GM12878 (cell line): ENCODE results near the gene HTR3C. TPM values are rescaled to one million over a fixed set of nuclear protein-coding genes. Genes with fewer than 3 reads are reported as not detected.
A peak's percentile ranks its signal among the peaks of the same experiment; 100 is the strongest.

Experiments
- BACH1 ChIP-seq: fragments of 450-650 bp; IDR thresholded peaks from 2 replicates; pipeline ENCODE4 v1.6.1; 2017; ENCODE audit warnings: mild to moderate bottlenecking, borderline replicate concordance
- E2F8 ChIP-seq: fragments of 450-650 bp; IDR thresholded peaks from 2 replicates; pipeline ENCODE4 v1.6.1; 2018; ENCODE audit warnings: mild to moderate bottlenecking, low read depth, moderate library complexity; ENCODE audit not compliant: partially characterized antibody
- EZH2 ChIP-seq: IDR thresholded peaks from 2 replicates; pipeline ENCODE4 v1.6.1; 2012; ENCODE audit warnings: low read depth, mild to moderate bottlenecking, control low read depth, inconsistent platforms, low read length, borderline replicate concordance; ENCODE audit not compliant: control insufficient read depth
- HDAC2 ChIP-seq: fragments of 200-600 bp; sonication (generic); IDR thresholded peaks from 2 replicates; pipeline ENCODE4 v1.6.1; 2017
- IKZF2 ChIP-seq, 2 experiments: fragments of 450-650 bp; IDR thresholded peaks; 2 replicates each; pipeline ENCODE4 v1.6.1; 2017; ENCODE audit warnings: mild to moderate bottlenecking in 2 of 2, moderate library complexity in 2 of 2
- JUNB ChIP-seq: IDR thresholded peaks from 2 replicates; pipeline ENCODE4 v1.6.1; 2016; ENCODE audit warnings: antibody characterized with exemption, mild to moderate bottlenecking
- JUND ChIP-seq: IDR thresholded peaks from 2 replicates; pipeline ENCODE4 v1.6.1; 2012; ENCODE audit warnings: low read depth, mild to moderate bottlenecking, low read length, improper control_type of control experiment, moderate library complexity
- LARP7 ChIP-seq: fragments of 450-650 bp; IDR thresholded peaks from 2 replicates; pipeline ENCODE4 v1.6.1; 2017; ENCODE audit warnings: mild to moderate bottlenecking
- MXI1 ChIP-seq: fragments of 150-350 bp; IDR thresholded peaks from 2 replicates; pipeline ENCODE4 v1.6.1; 2011; ENCODE audit warnings: low read depth, mild to moderate bottlenecking, inconsistent platforms, low read length, improper control_type of control experiment
- MYC ChIP-seq: IDR thresholded peaks from 2 replicates; pipeline ENCODE4 v1.6.1; 2011; ENCODE audit warnings: mild to moderate bottlenecking, low read length, moderate library complexity, inconsistent platforms; ENCODE audit not compliant: insufficient read depth, insufficient replicate concordance, insufficient read length, severe bottlenecking
- NR2C1 ChIP-seq: fragments of 450-650 bp; IDR thresholded peaks from 2 replicates; pipeline ENCODE4 v1.6.1; 2017; ENCODE audit warnings: antibody characterized with exemption, mild to moderate bottlenecking, moderate library complexity
- NR2C2 ChIP-seq: IDR thresholded peaks from 2 replicates; pipeline ENCODE4 v1.6.1; 2011; ENCODE audit warnings: borderline replicate concordance, low read depth; ENCODE audit not compliant: control insufficient read depth, insufficient read length
- NRF1 ChIP-seq: conservative IDR thresholded peaks from 2 replicates; pipeline ENCODE4 v1.6.1; 2011; ENCODE audit warnings: mild to moderate bottlenecking, low read depth, low read length, improper control_type of control experiment
- POLR2A ChIP-seq: IDR thresholded peaks from 2 replicates; pipeline ENCODE4 v1.6.1; 2011; ENCODE audit warnings: low read depth, mild to moderate bottlenecking, low read length
- STAT1 ChIP-seq: fragments of 450-650 bp; conservative IDR thresholded peaks from 2 replicates; pipeline ENCODE4 v1.6.1; 2014; ENCODE audit warnings: antibody characterized with exemption, mild to moderate bottlenecking
- WRNIP1 ChIP-seq: IDR thresholded peaks from 2 replicates; pipeline ENCODE4 v1.6.1; 2011; ENCODE audit warnings: low read depth, low read length, improper control_type of control experiment, borderline replicate concordance
- polyA plus RNA-seq, 11 experiments: library from polyadenylated mRNA; depleted of rRNA in 4 of 11; unstranded in 6 of 11; stranded (reverse) in 5 of 11; fragments of >200 nt; fragmentation: Nextera tagmentation in 4 of 11; fragmentation: Illumina TruSeq in 1 of 11; extraction: Ambion mirVana in 4 of 11; extraction: Trizol in 1 of 11; gene quantifications; 1 replicate in 1 of 11; 2 replicates in 10 of 11; pipeline versions ENCODE4 v1.2.1 to v1.2.3, GENCODE V29; 2011 to 2016; ENCODE audit warnings: inconsistent platforms in 2 of 11, missing spikeins in 2 of 11, low read depth in 1 of 11
- total RNA-seq, 4 experiments: library from RNA; depleted of rRNA in 3 of 4; stranded (reverse); fragments of >200 nt in 3 of 4; fragmentation: Illumina TruSeq in 1 of 4; extraction: Trizol in 1 of 4; gene quantifications; 2 replicates each; pipeline versions ENCODE4 v1.2.1 to v1.2.3, GENCODE V29; 2013 to 2021
- TF ChIP-seq, protein P1 (sequence below): fragments of 450-650 bp; IDR thresholded peaks from 2 replicates; pipeline ENCODE4 v1.6.1; 2017; ENCODE audit warnings: mild to moderate bottlenecking, moderate library complexity
- TF ChIP-seq, protein P2 (sequence below): fragments of 450-650 bp; IDR thresholded peaks from 2 replicates; pipeline ENCODE4 v1.6.1; 2016; ENCODE audit warnings: mild to moderate bottlenecking
- TF ChIP-seq, protein P3 (sequence below): fragments of 450-650 bp; formaldehyde crosslinking; IDR thresholded peaks from 2 replicates; pipeline ENCODE4 v1.5.0; 2022; ENCODE audit warnings: mild to moderate bottlenecking, missing genetic modification characterization

The HTR3C gene
- total and polyA plus RNA-seq, 10 of the 15 experiments (the other 5 are each of a cell fraction or from before 2014, with no cell fraction given), result not detected

GRCh38 chr3:184017672-184018423 lies 35.0 kb upstream of the HTR3C start, which contains the start of gene ABCC5 (continued):
- TF ChIP-seq, protein P1, sequence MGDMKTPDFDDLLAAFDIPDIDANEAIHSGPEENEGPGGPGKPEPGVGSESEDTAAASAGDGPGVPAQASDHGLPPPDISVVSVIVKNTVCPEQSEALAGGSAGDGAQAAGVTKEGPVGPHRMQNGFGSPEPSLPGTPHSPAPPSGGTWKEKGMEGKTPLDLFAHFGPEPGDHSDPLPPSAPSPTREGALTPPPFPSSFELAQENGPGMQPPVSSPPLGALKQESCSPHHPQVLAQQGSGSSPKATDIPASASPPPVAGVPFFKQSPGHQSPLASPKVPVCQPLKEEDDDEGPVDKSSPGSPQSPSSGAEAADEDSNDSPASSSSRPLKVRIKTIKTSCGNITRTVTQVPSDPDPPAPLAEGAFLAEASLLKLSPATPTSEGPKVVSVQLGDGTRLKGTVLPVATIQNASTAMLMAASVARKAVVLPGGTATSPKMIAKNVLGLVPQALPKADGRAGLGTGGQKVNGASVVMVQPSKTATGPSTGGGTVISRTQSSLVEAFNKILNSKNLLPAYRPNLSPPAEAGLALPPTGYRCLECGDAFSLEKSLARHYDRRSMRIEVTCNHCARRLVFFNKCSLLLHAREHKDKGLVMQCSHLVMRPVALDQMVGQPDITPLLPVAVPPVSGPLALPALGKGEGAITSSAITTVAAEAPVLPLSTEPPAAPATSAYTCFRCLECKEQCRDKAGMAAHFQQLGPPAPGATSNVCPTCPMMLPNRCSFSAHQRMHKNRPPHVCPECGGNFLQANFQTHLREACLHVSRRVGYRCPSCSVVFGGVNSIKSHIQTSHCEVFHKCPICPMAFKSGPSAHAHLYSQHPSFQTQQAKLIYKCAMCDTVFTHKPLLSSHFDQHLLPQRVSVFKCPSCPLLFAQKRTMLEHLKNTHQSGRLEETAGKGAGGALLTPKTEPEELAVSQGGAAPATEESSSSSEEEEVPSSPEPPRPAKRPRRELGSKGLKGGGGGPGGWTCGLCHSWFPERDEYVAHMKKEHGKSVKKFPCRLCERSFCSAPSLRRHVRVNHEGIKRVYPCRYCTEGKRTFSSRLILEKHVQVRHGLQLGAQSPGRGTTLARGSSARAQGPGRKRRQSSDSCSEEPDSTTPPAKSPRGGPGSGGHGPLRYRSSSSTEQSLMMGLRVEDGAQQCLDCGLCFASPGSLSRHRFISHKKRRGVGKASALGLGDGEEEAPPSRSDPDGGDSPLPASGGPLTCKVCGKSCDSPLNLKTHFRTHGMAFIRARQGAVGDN, result 0 out of 2 replicates have a peak, but pooled peaks have one; percentile 15
- TF ChIP-seq E2F8, result no peak
- TF ChIP-seq EZH2, result no peak
- TF ChIP-seq, protein P2, sequence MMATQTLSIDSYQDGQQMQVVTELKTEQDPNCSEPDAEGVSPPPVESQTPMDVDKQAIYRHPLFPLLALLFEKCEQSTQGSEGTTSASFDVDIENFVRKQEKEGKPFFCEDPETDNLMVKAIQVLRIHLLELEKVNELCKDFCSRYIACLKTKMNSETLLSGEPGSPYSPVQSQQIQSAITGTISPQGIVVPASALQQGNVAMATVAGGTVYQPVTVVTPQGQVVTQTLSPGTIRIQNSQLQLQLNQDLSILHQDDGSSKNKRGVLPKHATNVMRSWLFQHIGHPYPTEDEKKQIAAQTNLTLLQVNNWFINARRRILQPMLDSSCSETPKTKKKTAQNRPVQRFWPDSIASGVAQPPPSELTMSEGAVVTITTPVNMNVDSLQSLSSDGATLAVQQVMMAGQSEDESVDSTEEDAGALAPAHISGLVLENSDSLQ, result peak; percentile 15; the same call in 1 of the 2 replicates
- no peak for TF ChIP-seq MYC
- peak; percentile 51 for TF ChIP-seq NRF1
- TF ChIP-seq IKZF2 (IDR thresholded peaks at IDR 0.05), result peak; percentile 20 to 68; a peak in 2 of 4 replicates
- TF ChIP-seq JUNB, result no peak
- TF ChIP-seq NR2C1, result peak; percentile 55
- no peak for TF ChIP-seq WRNIP1
- no peak for TF ChIP-seq JUND
- no peak for TF ChIP-seq STAT1
- TF ChIP-seq NR2C2, result no peak
- TF ChIP-seq, protein P3, sequence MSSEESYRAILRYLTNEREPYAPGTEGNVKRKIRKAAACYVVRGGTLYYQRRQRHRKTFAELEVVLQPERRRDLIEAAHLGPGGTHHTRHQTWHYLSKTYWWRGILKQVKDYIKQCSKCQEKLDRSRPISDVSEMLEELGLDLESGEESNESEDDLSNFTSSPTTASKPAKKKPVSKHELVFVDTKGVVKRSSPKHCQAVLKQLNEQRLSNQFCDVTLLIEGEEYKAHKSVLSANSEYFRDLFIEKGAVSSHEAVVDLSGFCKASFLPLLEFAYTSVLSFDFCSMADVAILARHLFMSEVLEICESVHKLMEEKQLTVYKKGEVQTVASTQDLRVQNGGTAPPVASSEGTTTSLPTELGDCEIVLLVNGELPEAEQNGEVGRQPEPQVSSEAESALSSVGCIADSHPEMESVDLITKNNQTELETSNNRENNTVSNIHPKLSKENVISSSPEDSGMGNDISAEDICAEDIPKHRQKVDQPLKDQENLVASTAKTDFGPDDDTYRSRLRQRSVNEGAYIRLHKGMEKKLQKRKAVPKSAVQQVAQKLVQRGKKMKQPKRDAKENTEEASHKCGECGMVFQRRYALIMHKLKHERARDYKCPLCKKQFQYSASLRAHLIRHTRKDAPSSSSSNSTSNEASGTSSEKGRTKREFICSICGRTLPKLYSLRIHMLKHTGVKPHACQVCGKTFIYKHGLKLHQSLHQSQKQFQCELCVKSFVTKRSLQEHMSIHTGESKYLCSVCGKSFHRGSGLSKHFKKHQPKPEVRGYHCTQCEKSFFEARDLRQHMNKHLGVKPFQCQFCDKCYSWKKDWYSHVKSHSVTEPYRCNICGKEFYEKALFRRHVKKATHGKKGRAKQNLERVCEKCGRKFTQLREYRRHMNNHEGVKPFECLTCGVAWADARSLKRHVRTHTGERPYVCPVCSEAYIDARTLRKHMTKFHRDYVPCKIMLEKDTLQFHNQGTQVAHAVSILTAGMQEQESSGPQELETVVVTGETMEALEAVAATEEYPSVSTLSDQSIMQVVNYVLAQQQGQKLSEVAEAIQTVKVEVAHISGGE, result no peak
- TF ChIP-seq MXI1, result 0 out of 2 replicates have a peak, but pooled peaks have one; percentile 10
- peak; percentile 65 for TF ChIP-seq POLR2A
- no peak for TF ChIP-seq HDAC2
- no peak for TF ChIP-seq BACH1
- peak; percentile 19; the same call in 1 of the 2 replicates for TF ChIP-seq LARP7
